NCI-H748 (cell line): ENCODE results near the gene TDRD6.
A peak's percentile ranks its signal among the peaks of the same experiment; 100 is the strongest.
"Not testable (repeated sequence)": the region's sequence is repeated elsewhere in the genome, so short reads cannot be mapped to it uniquely, and the experiment has no call there.

Experiments used
- DNase-seq: peaks from one replicate; lab custom pipeline; 2025; ENCODE audit not compliant: unreplicated experiment; lab: John Stamatoyannopoulos, UW

The TDRD6 gene, protein sequence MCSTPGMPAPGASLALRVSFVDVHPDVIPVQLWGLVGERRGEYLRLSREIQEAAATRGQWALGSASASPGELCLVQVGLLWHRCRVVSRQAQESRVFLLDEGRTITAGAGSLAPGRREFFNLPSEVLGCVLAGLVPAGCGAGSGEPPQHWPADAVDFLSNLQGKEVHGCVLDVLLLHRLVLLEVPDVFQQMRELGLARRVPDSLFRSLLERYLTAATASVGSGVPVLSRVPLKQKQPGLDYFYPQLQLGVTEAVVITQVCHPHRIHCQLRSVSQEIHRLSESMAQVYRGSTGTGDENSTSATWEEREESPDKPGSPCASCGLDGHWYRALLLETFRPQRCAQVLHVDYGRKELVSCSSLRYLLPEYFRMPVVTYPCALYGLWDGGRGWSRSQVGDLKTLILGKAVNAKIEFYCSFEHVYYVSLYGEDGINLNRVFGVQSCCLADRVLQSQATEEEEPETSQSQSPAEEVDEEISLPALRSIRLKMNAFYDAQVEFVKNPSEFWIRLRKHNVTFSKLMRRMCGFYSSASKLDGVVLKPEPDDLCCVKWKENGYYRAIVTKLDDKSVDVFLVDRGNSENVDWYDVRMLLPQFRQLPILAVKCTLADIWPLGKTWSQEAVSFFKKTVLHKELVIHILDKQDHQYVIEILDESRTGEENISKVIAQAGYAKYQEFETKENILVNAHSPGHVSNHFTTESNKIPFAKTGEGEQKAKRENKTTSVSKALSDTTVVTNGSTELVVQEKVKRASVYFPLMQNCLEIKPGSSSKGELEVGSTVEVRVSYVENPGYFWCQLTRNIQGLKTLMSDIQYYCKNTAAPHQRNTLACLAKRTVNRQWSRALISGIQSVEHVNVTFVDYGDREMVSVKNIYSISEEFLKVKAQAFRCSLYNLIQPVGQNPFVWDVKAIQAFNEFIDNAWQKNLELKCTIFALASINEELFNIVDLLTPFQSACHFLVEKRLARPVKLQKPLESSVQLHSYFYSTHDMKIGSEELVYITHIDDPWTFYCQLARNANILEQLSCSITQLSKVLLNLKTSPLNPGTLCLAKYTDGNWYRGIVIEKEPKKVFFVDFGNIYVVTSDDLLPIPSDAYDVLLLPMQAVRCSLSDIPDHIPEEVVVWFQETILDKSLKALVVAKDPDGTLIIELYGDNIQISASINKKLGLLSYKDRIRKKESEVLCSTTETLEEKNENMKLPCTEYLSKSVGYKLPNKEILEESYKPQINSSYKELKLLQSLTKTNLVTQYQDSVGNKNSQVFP (N-terminal part only)

DNA sequence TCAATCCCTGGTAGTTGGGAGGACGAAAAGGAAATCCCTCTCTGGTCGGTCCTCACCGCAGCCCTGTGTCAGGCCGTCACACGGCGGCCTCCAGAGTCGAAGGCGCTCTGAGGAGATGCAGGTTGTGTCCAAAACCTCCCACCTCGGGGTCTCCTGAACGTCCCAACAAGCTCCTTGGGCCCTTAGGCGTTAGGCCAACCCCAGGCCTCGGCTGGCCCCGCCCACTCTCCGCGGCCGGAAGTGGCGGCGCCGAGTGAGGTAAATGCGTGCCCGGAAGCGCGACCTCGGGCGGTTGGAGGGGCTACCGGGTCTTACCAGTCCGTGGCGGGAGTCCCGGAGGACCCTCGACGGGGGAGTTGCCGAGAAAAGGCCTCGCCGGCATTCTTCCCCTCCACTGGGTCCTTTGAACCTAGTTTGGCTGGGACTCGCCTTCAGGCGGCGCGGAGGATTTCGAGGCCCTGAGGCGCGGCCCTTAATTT lies at the start of gene TDRD6:
TSS of gene TDRD6 (plus strand) at position 267 of the 479 bp plus-strand sequence. CDS start 244 bp downstream, outside the sequence.
- DNase-seq = no peak

DNA sequence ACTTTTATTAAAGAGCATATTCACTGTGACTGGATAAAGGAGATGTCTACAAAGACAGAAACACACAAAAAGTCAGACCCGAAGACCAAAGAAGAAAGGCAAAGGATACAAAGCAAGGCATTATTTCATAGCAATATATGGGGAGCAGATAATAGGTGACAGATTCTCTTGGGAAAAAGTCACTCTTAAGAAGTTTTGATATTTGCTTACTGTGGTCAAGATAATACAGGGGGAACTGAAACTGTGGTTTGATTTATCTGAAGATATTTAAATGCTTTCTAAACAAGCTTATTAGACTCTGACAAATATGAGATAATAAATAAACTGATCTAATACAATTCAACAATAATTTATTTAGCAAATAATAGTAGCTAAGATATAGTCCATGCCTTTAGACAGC lies 49.8 kb upstream of the TDRD6 start:
- DNase-seq = no peak

DNA sequence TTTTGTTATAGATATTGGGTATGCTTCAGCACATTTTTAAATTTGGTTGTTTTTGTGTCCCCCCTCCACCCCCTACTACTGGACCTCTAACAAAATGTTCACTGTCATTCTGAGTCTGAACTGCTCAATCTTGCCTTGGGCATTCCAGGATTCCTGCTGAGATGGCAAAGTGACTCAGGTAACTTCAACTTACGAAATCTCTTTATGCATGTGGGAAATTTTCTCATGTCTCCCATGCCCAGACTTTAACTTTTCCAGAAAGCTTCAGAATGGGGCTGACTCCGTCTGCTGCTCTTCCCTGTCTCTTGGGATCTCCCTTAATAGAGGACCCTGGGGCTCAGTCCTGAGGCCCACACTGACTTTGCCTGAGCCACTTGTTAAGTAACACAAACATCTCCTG lies 49.0 kb upstream of the TDRD6 start:
- no peak for DNase-seq

DNA sequence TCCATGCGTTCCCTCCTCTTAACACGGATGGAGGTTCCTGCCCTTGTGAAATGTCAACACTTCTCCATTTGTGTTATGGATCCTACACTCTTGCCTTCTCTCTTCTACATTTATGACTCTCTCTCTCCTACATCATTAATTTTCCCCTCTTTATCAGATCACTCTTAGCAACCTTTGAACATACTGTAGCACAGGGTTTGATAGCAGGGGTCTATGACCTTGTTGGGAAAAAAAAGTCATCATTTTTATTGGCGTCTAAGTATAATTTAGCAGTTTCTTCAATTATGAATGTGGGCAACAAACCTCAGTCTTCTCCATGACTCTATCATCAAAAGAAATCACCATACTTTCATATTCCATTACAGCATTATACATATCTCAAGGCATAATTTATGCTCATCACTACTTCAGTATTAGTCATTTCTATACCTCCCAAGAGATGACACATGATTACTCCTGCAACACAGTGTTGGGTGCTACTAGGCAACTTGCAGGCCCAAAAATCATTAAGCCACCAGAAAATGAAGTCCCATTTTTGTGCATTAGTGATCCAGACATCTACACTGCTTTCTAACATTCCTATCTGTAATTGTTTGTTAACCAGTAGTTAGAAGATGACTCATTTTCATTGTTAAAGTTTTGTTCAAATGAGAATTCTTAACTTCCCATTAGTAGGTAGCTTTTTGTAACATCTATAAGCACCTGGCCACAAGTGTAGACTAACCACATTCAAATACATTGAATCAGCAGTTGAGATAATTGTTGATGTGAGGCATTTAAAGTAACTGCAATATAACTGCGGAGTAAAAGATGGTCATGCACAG lies 44.5 kb upstream of the TDRD6 start:
- DNase-seq = no peak

DNA sequence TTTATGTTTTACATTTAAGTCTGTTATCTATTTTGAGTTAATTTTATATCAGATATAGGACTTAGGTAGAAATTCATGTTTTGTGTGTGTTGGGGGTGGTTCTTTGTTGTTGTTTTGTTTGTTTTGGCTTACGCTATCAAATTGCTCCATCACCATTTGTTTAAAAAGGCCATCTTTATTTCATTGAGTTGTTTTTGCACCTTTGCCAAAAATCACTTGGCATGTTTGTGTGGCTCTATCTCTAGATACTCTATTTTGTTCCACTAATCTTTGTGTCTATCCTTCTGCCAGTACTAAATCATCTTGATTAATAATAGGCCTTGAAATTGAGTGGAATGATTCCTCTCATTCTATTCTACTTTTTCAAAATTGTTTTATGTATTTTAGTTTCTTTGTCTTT lies 42.4 kb upstream of the TDRD6 start:
- DNase-seq = no peak

DNA sequence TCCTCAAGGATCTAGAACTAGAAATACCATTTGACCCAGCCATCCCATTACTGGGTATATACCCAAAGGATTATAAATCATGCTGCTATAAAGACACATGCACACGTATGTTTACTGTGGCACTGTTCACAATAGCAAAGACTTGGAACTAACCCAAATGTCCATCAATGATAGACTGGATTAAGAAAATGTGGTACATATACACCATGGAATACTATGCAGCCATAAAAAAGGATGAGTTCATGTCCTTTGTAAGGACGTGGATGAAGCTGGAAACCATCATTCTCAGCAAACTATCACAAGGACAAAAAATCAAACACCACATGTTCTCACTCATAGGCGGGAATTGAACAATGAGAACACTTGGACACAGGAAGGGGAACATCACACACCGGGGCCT lies 39.6 kb upstream of the TDRD6 start:
- DNase-seq = not testable (repeated sequence)

DNA sequence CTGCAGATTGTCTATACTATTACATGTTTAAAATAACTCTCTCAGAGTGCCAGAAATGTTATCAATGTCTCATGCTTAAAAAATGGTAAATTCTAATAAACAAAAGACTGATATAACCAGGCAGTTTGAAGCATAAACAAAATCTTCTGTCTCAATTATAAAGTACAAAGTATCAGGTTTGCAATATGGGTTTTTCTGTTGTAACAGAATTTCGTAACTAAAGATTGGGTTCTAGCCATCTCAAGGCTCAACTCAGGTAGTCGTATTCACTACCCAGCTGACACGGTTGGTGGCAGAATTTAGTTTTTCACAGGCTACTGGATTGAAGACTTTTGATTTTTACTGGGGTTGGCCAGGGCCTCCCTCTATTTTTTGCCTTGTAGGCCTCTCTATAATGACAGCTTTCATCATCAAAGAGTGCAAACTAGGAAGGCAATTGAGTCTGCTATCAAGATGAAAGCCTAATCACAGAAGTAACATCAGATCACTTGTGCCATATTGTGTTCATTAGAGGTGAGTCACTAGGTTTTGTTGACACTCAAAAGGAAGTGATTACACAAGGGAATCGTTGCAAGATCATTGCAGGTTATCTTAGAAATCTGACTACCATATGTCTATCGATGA lies 38.7 kb upstream of the TDRD6 start:
- no peak for DNase-seq

DNA sequence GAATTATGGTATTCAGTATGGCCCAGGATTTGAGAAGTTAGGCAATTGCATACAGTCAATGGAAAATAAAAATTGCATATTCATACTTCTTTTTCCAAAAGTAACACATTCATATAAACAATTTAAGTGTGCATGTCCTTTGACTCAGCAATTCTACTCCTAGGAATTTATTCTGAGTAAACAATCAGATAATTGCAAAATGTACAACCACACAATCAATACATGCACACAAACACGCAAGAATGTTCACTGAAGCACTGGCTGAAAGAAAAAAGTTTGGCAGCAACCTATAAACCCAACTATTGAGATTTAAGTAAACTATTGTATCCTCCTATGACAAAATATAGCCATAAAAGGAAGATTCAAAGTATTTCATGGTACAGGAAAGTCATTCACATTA lies 36.7 kb upstream of the TDRD6 start:
- no peak for DNase-seq

DNA sequence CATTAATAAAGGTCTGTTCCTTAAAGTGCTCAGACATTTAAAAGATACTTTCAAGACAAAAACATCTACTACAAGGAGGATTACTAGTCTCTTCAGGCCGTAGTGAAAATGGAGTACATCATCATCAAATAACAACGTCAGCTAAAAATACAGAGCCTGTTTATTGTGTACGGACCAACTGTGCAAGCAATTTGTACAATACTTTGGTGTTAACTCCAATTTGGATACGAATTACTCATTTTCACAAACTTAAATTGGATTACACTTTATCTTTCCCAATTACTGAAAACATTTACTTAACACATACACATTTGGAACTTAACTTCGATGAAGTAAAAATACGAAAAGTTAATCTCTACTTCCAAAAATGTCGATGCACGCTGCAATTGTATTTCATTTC lies 35.9 kb upstream of the TDRD6 start:
- no peak for DNase-seq

DNA sequence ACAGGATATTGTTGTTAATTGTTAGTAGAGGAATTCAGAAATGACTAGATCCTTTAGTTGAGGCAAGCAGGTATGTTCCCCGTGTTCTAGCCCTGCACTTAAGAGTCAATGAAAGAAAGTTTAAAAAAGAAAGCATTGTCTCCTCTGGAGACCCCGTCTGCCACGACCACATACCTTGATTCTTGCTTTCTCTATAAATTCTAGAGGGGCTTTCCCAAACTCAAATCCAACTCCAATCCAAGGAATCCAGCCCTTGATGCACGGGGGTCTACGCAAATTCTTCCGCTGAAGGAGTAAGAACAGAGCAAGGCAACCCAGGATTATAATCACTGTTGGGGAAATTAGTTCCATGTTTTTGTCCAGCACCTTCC lies 35.5 kb upstream of the TDRD6 start:
- no peak for DNase-seq

DNA sequence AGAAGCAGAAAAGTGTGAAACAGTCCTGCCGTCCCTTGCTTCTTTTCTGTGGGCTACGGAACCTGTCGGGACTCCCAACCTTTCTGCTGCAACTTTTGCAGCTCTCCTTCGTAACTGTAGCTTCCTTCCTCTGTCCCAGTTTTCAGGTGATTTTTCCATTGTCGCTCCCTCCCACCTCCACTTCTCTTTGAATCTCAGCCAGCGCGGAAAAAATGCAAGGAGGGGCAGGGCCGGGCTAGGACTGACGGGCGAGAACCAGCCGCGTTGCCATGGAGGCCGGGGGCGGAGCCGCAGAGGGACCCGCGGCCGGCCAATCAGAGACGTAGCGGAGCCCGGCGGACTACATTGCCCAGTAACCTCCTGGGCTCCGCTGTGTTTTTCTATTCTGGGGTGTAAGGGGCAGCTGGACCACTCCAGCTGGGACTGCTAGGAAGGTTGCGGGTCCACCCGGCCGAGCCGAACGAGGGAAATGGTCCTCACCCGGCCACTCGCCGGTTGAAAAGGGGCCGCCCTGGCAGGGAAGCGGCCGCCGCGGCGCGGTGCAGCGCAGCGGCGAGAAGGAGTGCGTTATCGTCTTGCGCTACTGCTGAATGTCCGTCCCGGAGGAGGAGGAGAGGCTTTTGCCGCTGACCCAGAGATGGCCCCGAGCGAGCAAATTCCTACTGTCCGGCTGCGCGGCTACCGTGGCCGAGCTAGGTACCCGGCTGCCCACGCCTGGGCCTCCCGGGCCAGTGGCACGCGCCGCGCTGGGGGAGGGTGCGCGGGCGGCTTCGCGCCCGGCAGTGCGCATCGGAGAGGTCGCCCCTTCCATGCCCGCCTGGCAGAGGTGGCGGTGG lies 34.9 kb upstream of the TDRD6 start, which contains the start of the genes CYP39A1 and SLC25A27:
TSS of gene CYP39A1 (minus strand) at position 216 of the 836 bp plus-strand sequence. CDS start 236 bp downstream, outside the sequence.
TSS of gene SLC25A27 (plus strand) at position 373 of the 836 bp plus-strand sequence. CDS start at position 591, 218 bp downstream.
- DNase-seq = peak; percentile 95

DNA sequence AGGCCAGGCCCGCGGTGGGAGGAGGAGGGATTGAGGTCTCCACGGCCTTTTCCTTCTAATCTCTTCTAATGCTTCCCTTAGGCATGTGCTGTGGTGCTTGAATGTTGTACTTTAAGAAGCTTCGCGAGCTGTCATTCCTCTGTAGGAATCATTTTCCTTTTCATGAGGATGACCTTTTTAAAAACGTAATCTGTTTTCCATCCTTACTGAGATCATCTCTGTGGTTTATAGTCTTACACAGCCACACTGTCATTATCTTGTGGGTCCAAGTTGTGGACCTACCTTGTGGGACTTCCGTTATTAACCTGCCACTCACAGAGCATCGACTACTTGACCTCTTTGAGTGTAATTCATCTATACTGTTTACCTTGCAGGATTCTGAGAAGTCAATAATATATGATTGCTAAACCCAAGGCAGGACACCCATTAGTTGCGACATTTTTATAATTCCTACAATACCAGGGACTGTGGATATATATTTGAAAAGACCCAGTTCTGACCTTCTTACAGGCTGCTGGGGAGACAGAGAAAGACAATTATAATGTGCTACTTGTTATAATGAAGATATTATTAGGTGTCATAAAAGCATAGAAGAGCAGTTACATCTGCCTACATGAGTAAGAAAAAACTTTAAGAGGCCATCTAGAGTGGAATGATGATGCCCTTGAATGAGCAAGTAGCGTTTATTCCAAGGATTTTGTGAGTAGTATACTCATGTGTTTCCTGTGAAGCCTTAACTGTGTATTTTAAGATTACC lies 34.1 kb upstream of the TDRD6 start:
- DNase-seq = peak; percentile 32

DNA sequence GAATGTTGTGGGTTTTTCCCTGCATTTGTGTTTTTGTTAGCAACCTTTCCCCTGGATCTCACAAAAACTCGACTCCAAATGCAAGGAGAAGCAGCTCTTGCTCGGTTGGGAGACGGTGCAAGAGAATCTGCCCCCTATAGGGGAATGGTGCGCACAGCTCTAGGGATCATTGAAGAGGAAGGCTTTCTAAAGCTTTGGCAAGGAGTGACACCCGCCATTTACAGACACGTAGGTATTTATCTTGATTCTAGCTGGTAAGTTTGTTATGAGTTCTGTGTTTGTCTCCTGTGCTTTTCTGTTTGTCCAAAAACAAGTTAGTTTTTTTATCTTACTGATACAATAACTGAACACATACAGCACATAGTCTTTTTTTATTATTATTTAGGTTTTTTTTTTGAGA lies 31.9 kb upstream of the TDRD6 start:
- peak; percentile 57 for DNase-seq

DNA sequence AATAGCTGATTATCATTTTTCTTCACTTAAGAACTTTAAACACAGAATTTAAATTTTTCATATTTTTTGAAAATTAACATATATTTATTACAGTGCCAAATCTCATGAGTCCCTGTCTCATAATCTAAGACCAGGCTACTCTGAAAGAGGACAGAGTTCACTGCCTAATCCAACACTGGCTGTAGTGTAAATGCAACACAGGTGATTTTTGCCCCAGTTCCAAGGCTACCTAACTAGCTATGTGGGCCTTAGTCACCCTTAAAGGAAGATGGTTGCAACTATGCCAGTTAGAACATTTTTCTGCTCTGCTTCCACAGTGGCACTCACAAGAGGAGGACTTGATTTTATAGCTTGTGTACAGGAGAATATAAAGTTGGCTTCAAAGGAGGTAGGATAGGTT lies 30.0 kb upstream of the TDRD6 start:
- no peak for DNase-seq

DNA sequence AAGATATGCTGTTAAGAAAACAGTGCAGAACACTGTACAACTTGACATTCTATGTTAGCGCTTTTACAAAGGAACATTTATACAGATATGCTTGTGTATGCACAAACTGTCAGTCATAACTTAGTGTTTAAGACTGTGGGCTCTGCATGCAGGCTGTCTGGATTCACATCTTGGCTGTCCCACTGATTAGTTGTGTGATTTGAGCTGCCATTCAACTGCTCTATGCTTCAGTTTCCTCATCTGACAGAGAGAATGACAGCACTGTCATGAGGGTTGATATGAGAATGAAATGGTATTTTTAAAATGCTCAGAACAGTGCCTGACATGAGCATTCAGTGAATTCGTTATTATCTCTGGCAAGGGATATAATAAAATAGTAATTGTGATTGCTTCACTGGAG lies 26.2 kb upstream of the TDRD6 start:
- no peak for DNase-seq

DNA sequence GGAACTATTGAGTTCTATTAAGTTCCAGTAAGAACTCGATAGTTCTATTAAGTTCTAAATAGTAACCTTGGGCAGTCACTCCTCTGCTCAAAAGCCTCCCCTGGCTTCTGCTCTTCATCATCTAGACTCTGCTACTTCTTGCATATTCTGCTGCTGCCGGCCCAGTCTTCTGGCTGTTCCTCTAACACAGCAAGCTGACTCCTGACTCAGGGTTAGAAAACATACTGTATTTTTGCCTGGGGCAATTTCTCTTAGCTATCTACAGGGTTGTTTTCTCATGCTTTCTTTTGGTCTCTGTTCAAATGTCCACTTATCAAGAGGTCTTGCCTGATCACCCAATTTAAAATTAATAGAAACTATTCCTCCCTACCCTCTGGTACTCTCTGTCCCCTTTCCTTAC lies 20.3 kb upstream of the TDRD6 start:
- no peak for DNase-seq

DNA sequence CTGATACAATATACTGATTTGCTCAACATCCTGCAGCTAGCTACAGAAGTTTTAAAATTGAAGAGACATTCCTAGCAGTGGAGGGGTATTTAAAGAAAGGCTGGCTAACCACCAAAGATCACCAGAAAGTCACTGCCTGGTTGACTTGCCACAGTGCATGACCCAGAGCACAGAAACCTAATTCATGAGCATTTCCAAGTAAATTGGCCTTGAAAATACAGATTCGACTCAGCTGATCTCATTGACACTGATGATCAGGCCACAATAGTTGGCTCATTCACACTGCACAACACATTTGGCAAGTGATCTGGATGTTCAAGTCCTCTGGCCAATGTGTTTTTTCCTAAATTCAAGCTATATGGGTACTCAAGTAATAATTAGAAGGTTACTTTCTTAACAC lies 13.3 kb upstream of the TDRD6 start:
- DNase-seq = no peak
